Fibroblast of skin of left biceps (primary cell): ENCODE data around the gene ARHGAP8.
"Not testable (repeated sequence)": the region's sequence is repeated elsewhere in the genome, so short reads cannot be mapped to it uniquely, and the experiment has no call there.

Experiments
- DNase-seq, 2 experiments: peaks; one replicate each; pipeline ENCODE4 v3.0.0-alpha.2; 2013; ENCODE audit warnings: low read depth in 2 of 2

ARHGAP8 gene

GRCh38 chr22:44885806-44886360, 133.5 kb downstream of the ARHGAP8 start:
- DNase-seq, result no peak

DNA sequence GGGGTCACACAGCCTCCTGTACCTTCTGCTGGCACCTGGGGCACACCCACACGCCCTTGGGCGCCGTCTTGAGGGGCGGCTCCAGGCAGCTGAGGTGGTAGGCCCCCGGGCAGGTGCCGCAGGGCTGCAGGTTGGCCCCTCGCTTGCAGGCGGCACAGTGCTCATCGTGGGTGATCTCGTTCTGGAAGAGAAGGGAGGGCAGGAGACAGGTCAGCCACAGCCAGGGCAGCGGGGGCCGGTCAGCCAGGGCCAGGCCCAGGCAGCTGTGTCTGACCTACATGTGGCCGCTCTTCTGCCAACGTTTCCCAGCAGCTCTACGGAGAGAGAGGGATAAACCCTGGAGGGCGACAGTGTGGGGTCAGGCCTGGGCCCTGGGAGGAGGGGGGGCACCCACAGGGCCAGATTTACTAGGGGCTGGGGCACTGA, 135.6 kb downstream of the ARHGAP8 start:
- no peak for DNase-seq

- no peak for DNase-seq
Measured at GRCh38 chr22:44888491-44889254, 136.3 kb downstream of the ARHGAP8 start.

GRCh38 chr22:44889255-44889878, 137.0 kb downstream of the ARHGAP8 start:
- no peak for DNase-seq

DNA sequence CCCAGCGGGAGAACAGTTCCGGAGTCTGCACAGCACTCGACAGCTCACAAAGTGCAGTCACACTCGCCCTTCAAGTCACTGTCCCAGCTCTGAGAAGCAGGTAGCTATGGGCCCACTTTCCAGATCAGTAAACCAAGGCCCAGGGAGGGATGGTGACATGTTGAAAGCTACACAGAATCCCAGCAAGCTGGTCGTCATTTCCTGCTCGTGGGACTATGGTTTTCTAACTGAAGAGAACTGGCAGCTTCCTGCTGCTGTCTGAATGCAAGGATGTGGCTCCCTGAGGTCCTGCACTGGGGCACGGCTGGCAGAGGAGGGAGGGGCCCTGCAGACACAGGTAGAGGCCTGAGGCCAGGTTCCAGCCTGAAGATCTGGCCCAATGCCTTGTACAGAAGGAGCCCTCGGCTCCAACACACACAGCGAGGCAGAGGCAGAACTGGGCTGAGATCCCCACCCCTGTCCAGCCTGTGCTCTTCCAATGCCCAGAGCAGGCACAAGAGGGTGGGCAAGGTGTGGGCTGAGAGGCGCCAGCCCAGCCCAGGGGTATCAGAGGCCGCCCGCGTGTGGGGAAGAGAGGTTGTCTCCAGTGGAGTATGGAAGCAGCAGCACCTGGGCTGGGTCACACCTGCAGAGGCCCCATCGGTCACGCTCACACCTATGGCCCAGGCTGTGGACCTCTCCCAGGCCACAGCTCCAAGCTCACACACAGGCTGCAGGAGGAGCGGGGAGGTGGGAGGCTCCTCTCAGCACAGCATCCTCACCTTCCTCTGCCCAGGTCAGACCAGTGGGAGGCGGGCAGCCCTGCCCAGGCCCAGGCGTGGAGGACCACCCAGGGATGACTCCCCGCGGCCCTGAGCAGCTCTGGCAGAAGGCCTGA, 138.3 kb downstream of the ARHGAP8 start:
- no peak for DNase-seq

- no peak for DNase-seq
Measured at GRCh38 chr22:44891293-44891747, 138.9 kb downstream of the ARHGAP8 start.

- no peak for DNase-seq
Measured at GRCh38 chr22:44891791-44892190, 139.4 kb downstream of the ARHGAP8 start.

- DNase-seq, result no peak
Measured at GRCh38 chr22:44892243-44892642, 139.9 kb downstream of the ARHGAP8 start.

GRCh38 chr22:44892803-44893730, 140.7 kb downstream of the ARHGAP8 start:
- no peak for DNase-seq

DNA sequence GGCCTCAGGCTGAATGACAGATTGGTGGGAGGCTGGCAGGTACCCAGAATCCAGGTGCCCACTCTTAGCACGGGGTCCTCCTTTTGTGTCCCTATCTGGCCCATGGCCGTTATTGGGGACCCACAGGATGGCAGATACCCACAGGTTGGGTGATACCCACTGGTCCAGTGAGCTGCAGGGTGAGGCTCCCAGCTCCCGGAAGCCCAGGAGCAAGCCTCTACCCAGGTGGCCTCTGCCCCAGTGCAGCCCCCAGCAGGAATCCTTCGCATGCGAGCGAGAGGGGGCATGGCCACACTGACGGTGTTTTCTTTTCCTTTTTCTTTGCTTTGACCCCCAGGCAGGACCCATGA, 141.3 kb downstream of the ARHGAP8 start:
- no peak for DNase-seq

DNA sequence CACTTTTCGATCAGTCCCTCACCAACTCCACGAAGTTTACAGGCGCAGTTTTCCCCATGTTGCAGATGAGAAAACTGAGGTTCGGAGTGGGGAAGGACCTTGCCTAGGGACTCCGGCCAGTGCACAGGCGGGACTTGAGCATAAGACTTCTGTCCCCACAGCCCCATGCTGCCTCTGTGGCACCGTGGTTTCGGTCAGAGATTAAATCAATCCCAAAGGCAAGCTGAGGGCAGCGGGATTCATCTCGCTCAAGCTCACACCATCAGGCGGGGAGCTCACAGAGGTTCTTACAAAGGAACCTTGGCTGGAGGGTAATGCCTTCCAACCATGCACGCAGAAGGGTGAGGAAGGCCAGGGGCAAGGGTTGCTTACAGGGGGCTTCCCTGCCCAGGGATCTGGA, 141.9 kb downstream of the ARHGAP8 start:
- no peak for DNase-seq

DNA sequence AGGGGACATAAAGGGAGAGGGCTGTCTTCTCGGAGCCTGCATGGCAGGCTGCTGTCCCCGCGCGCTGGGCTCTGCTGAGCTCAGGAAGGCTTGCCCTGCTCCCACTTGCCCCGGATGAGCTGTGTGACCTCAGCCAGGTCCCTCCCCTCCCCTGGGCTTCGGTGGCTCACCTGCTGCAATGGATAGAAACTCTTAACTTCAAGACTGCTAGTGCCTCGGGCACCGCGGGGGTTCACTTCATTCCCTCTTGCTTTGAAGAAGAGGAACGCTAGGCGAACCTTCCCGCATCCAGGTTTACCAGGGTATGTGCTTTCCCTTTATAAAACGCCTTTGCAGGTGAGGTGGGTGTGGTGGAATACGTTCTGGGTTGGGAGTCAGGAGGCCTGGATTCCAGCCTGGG, 142.4 kb downstream of the ARHGAP8 start:
- no peak for DNase-seq

DNA sequence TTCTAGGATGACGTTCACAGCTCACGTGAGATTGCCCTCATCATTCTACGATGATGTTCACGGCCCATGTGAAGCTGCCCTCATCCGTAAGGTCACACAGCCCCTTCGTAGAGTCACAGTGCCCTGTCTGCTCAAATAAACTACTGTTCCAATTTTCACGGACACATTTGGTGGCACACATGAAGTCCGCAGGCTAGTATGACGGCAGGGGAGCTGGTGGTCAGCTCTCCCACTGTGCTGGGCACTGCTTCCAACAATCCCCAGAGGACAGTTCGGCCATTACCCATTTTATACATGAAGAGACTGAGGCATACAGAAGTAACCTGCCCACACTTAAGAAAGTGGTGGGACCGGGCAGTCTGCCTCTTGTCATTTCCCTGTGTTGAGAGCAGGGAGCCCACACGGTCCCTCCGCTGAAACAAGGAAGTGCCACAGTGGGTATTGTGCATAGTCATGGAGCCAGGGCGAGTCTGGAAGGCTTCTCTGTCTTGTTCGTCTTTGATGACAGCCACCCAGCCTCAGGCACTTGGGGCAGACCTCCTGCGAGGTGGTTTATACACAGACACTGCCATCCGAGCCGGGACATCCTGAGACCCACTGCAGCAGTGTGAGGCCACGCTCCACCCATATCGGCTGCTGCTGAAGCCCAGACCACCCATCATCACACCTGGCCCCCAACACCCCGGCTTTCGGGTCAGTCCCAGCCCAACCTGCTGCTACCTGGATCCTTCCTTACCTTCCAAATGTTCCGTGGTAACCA, 143.1 kb downstream of the ARHGAP8 start:
- no peak for DNase-seq

- DNase-seq, result no peak
Measured at GRCh38 chr22:44898236-44898635, 145.9 kb downstream of the ARHGAP8 start.

GRCh38 chr22:44901301-44901700, 148.9 kb downstream of the ARHGAP8 start:
- no peak for DNase-seq

GRCh38 chr22:44903164-44903563, 150.8 kb downstream of the ARHGAP8 start:
- DNase-seq, result not testable (repeated sequence)

GRCh38 chr22:44904492-44905152, 152.2 kb downstream of the ARHGAP8 start:
- DNase-seq, result not testable (repeated sequence)

DNA sequence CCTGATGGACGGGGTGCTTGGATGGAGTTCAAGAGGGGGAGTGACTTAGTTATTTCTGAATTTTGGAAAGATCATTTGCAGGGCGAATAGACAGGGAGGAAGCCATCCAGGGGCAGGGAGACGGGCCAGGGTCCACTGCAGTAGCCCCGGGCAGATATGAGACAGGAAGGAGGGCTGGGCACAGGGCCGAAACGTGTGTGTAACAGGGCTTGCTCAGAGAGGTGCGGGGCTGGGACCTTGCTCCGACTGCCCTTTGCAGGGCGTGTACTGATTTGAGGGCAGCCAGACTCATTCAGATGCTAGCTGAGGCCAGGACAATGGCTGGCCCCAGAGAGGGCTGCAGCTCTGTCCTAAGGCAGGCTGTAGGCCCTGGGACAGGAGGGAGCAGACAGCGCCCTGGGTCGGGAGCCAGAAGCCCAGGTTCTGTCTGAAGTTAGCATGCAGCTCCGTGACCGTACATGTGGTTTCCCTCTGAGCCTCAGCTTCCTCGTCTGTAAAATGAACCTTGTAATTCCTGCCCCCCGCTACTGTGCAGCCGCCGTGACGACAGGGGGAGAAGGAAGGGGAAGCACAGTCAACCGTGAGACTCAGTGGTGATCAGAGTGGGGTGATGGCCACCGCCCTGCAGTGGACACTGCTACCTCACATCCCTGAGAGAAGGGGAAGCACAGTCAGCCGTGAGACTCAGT, 154.0 kb downstream of the ARHGAP8 start:
- no peak for DNase-seq

DNA sequence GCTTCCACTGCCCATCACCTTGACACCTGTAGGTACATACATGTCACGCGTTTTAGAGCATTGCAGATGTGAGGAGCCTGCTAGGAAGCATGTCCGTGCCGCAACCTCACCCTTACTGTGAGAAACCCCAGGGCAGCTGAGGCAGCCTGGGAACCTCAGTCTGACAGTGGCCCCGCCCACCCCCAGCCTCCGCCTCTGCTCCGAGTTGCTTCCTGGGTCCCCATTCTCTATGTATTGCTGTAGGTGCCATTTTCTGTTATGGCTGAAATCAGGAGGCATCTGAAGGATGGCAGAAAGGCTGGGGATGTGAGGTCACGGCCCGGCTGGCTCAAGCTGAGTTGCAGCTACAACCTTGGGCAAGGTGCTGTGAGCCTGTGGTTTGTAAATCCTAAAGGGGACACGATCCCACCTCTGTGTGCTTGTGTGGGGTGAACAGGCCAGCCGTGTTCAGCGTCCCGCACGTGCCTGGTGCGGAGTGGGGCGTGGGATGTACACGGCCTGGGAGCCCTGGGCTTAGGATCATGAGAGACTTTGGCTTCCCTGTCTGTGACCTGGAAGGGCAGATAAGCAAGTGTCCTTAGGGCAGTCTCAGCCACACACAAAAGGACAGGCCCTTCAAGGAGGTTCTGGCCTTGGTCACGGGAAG, 154.7 kb downstream of the ARHGAP8 start:
- no peak for DNase-seq
